ENCODE data around the gene GABRA1. TPM values are rescaled to one million over a fixed set of nuclear protein-coding genes. Genes with fewer than 3 reads are reported as not detected.

The GABRA1 gene
- total and polyA plus RNA-seq, 2 donors (not counting 3 experiments of a cell fraction or from before 2014, with no cell fraction given): not detected

DNA sequence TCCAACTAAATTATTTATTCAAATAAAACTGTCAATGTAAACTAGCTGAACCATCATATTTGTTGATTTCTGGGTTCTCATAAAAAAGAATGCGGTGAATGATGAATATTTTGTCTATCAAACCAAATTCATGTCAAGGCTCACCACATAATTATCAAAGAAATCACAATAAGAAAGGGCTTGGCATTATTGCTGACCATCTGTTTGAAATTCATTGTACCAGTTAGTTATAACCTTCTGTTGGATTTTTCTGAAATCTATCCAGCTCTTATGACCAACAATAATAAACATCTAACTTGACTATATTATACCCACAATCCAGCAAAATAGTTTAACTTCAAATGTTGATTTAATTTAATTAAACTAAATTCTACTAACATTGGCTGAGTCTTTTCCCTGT lies 53.1 kb downstream of the GABRA1 start:
- Histone ChIP-seq H3K4me1 (ENCODE audit: control insufficient read depth, extremely low read depth, insufficient read depth, low read length) (no peaks in the 10 kb centered on the region), H3K79me2 (ENCODE audit: control insufficient read depth, insufficient read depth, low read length) (no peaks in the 10 kb centered on the region), H3K9me3 (replicated peaks; ENCODE audit: control insufficient read depth, insufficient read depth, low read length) (peaks cover 1% of the 10 kb centered on the region), H4K20me1 (replicated peaks; ENCODE audit: control insufficient read depth, extremely low read depth, insufficient read depth, low read length) (no peaks in the 10 kb centered on the region), H3K27ac (ENCODE audit: insufficient read depth, low read depth, low read length) (no peak overlapping the region), H3K4me3 (replicated peaks in 1 of 3; ENCODE audit: insufficient read depth in 1 of 3, low read depth in 1 of 3, low read length in 3 of 3) (no peak overlapping the region), H3K27me3 (ENCODE audit: control insufficient read depth in 2 of 2, insufficient read depth in 2 of 2, low read length in 2 of 2) (no peaks in the 10 kb centered on the region), H3K4me2 (ENCODE audit: insufficient read depth, low read length) (no peak overlapping the region), H3K9ac (replicated peaks; ENCODE audit: extremely low read depth, insufficient read depth, low read length) (no peak overlapping the region), H3K9me1 (replicated peaks; ENCODE audit: control insufficient read depth, extremely low read depth, insufficient read depth, low read length) (no peaks in the 10 kb centered on the region), H2AFZ (ENCODE audit: low read depth, low read length) (no peak overlapping the region), H3K36me3 (ENCODE audit: control insufficient read depth in 2 of 2, extremely low read depth in 1 of 2, insufficient read depth in 2 of 2, low read length in 2 of 2) (no peaks in the 10 kb centered on the region)
- BruUV-seq (replicated peaks): no TSS peak
- CTCF ChIA-PET: no interaction called here
- intact Hi-C loops (cut with micrococcal nuclease) (no loop called here), dilution Hi-C loops (cut with MboI; ENCODE audit: extremely low pct_ligation_motif_present, low sequenced_read_pairs) (no loop called here)
- FAIRE-seq: no peak
- no peak for DNase-seq (ENCODE audit: low read depth, low spot score)
- TF ChIP-seq MAX (IDR thresholded peaks at IDR 0.05; ENCODE audit: insufficient read depth, insufficient read length) (no peak), POLR2AphosphoS5 (IDR thresholded peaks at IDR 0.05; ENCODE audit: insufficient read depth, low read depth, low read length) (no peak), FOS (IDR thresholded peaks at IDR 0.05; ENCODE audit: borderline replicate concordance, insufficient read depth, low read length) (no peak), CTCF (IDR thresholded peaks at IDR 0.05; ENCODE audit: extremely low read depth in 1 of 2, insufficient read depth in 1 of 2, low read depth in 1 of 2, low read length in 2 of 2) (no peak), JUN (IDR thresholded peaks at IDR 0.05; ENCODE audit: borderline replicate concordance, insufficient read depth, insufficient read length, low read depth) (no peak), MYC (IDR thresholded peaks at IDR 0.05; ENCODE audit: low read depth, low read length) (no peak), EZH2 (IDR thresholded peaks at IDR 0.05; ENCODE audit: borderline replicate concordance, low read depth, low read length, severe bottlenecking) (no peak), GATA2 (IDR thresholded peaks at IDR 0.05; ENCODE audit: insufficient read depth, insufficient read length, low read depth, low read length) (no peak), POLR2A (IDR thresholded peaks at IDR 0.05; ENCODE audit: low read depth, low read length) (no peak)
- POLR2A ChIA-PET: no interaction called here

Data from endothelial cell of umbilical vein (primary cell).